RWPE2 (cell line): Measurements from ENCODE around the gene TMEM178B.

Source experiments
- ATAC-seq: fragments of 200-7000 bp; cut with Tn5 transposase; 3 replicates; pipeline ENCODE4 v1.9.1; 2021; ENCODE audit warnings: low read depth
- DNase-seq: peaks from one replicate; pipeline ENCODE4 v3.0.0-alpha.2; 2020; ENCODE audit warnings: low spot score
- H3K27ac ChIP-seq: fragments of 450-650 bp; 2 replicates; pipeline ENCODE4 v1.5.1; 2017; ENCODE audit warnings: mild to moderate bottlenecking; ENCODE audit not compliant: poor library complexity, severe bottlenecking
- H3K27me3 ChIP-seq: fragments of 250-450 bp; sonication (Bioruptor Pico); 2 replicates; pipeline ENCODE4 v1.5.1; 2021; ENCODE audit warnings: mild to moderate bottlenecking, moderate library complexity; ENCODE audit not compliant: insufficient read depth, poor library complexity, severe bottlenecking
- H3K36me3 ChIP-seq: fragments of 250-450 bp; sonication (Bioruptor Pico); 2 replicates; pipeline ENCODE4 v1.5.1; 2020; ENCODE audit warnings: low read depth, mild to moderate bottlenecking, moderate library complexity
- H3K4me1 ChIP-seq: fragments of 250-450 bp; sonication (Bioruptor Pico); 2 replicates; pipeline ENCODE4 v1.5.1; 2021; ENCODE audit warnings: mild to moderate bottlenecking, moderate library complexity; ENCODE audit not compliant: insufficient read depth, poor library complexity, severe bottlenecking
- H3K4me3 ChIP-seq: fragments of 250-450 bp; sonication (Bioruptor Pico); 2 replicates; pipeline ENCODE4 v1.5.1; 2021; ENCODE audit warnings: mild to moderate bottlenecking, moderate library complexity; ENCODE audit not compliant: severe bottlenecking
- H3K9me3 ChIP-seq: fragments of 250-450 bp; sonication (Bioruptor Pico); 2 replicates; pipeline ENCODE4 v1.5.1; 2021; ENCODE audit warnings: mild to moderate bottlenecking, moderate library complexity; ENCODE audit not compliant: severe bottlenecking
- TF ChIP-seq, protein P1 (sequence below): fragments of 450-650 bp; IDR thresholded peaks from one replicate; pipeline ENCODE4 v1.5.1; 2017; ENCODE audit warnings: mild to moderate bottlenecking, moderate library complexity; ENCODE audit not compliant: poor library complexity, severe bottlenecking

The TMEM178B gene

DNA sequence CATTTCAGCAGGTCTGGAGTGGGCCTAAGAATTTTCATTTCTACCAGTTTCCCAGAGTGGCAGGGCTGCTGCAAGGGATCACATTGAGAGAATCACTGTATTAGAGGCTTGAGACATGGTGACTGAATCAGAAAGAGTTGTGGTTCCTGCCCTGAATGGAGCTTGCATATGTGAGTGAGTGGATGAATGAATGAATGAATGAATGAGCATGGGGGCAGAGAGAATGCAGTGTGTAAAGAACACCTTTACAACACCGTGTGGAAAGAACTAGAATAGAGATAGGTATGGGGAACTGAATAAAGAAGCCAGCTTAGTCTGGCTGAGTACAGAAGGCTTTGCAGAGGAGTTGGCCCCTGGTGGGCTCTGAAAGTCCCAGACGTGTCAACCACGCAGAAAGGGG, 334.6 kb downstream of the TMEM178B start:
- H3K27me3 ChIP-seq: no peaks in the 10 kb centered on the region
- DNase-seq (no peak), ATAC-seq (no peak)
- H3K4me3 ChIP-seq: no peak overlapping the region
- no peaks in the 10 kb centered on the region for H3K4me1 ChIP-seq
- H3K27ac ChIP-seq: no peak overlapping the region
- H3K9me3 ChIP-seq: no peaks in the 10 kb centered on the region
- TF ChIP-seq, protein P1, sequence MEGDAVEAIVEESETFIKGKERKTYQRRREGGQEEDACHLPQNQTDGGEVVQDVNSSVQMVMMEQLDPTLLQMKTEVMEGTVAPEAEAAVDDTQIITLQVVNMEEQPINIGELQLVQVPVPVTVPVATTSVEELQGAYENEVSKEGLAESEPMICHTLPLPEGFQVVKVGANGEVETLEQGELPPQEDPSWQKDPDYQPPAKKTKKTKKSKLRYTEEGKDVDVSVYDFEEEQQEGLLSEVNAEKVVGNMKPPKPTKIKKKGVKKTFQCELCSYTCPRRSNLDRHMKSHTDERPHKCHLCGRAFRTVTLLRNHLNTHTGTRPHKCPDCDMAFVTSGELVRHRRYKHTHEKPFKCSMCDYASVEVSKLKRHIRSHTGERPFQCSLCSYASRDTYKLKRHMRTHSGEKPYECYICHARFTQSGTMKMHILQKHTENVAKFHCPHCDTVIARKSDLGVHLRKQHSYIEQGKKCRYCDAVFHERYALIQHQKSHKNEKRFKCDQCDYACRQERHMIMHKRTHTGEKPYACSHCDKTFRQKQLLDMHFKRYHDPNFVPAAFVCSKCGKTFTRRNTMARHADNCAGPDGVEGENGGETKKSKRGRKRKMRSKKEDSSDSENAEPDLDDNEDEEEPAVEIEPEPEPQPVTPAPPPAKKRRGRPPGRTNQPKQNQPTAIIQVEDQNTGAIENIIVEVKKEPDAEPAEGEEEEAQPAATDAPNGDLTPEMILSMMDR: no peak
- H3K36me3 ChIP-seq: no peaks in the 10 kb centered on the region

DNA sequence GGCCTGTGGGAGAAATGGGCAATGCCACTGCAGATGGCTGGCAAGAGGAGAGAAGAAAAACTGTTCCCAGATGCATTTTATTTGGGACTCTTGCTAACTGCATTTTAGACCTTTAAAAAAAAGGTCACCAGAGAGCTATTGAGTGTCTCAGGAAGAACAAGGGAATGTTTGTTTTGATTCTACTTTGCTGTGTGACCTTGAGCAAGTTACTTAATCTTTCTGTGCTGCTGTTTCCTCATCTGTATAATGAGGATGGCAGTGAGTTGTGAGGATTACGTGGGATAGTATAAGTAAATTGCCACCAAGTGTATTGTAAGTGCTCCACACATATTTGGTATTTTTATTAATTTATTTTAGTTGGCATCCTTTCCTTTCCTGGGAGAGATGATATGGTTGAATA, 335.4 kb downstream of the TMEM178B start:
- H3K36me3 ChIP-seq: no peaks in the 10 kb centered on the region
- no peak for ATAC-seq
- TF ChIP-seq, protein P1: no peak

DNA sequence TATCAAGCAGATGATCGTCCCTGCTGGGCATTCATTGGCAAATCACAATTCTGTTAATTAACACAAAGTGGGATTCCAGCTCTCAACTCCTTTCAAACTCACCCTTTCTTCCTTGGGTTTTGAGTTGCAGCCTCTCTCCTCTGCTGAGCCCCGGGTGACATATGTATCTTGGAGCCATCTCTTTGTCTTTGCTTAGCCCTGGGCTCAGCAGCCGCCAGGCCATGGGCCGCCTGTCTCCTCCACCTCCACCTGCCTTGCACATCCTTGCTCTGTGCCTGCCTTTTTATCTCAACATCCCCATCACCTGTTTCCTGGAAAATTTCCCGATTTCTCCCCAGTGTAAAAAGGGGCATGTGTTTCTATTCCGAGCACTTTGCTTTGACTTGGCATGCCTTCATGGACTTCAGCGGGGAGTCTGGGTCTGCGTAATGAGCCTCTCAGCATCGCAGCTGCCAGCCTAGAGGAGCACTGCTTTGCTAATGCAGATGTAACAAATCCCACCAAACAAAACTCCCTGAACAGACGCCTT, 336.0 kb downstream of the TMEM178B start:
- DNase-seq (no peak), ATAC-seq (no peak)
- Histone ChIP-seq H3K27ac (no peak overlapping the region), H3K36me3 (no peaks in the 10 kb centered on the region), H3K4me3 (no peak overlapping the region), H3K9me3 (no peaks in the 10 kb centered on the region), H3K27me3 (no peaks in the 10 kb centered on the region), H3K4me1 (no peaks in the 10 kb centered on the region)
- TF ChIP-seq, protein P1: no peak

More for the DNA sequence above, 335.4 kb downstream of the TMEM178B start:
- no peak for DNase-seq
- Histone ChIP-seq H3K4me3 (no peak overlapping the region), H3K27ac (no peak overlapping the region), H3K9me3 (no peaks in the 10 kb centered on the region), H3K4me1 (no peaks in the 10 kb centered on the region), H3K27me3 (no peaks in the 10 kb centered on the region)

DNA sequence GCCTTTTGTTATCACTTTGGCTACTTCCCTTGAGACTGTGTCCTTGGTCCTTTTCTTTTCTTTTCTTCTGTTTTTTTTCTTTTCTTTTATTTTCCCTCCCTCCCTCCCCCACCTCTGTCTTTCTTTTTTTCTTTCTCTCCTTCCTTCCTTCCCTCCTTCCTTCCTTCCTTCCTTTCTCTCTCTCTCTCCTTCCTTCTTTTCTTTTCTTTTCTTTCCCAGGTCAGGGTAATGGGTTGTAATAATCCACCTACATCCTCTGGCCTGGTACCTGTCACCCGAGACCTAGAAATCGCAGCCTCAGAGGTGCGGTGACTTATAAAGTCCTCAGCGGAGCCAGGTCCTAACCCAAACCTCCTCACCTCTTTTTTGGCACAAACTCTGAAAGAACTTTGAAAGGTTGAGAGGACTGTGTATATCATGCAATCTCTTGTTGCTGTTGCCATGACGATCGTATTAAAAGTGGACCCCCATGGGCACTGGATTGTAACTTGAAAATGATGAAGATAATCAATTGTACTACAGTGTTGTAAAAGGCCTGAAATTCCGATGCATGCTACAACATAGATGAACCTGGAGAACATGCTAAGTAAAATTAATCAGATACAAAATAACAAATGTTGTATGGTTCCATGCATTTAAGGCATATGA, 336.6 kb downstream of the TMEM178B start:
- H3K9me3 ChIP-seq: no peaks in the 10 kb centered on the region
- no peak overlapping the region for H3K27ac ChIP-seq
- ATAC-seq: no peak
- no peak for DNase-seq
- H3K27me3 ChIP-seq: no peaks in the 10 kb centered on the region
- H3K4me1 ChIP-seq: no peaks in the 10 kb centered on the region
- no peaks in the 10 kb centered on the region for H3K36me3 ChIP-seq
- TF ChIP-seq, protein P1: no peak
- H3K4me3 ChIP-seq: no peak overlapping the region

DNA sequence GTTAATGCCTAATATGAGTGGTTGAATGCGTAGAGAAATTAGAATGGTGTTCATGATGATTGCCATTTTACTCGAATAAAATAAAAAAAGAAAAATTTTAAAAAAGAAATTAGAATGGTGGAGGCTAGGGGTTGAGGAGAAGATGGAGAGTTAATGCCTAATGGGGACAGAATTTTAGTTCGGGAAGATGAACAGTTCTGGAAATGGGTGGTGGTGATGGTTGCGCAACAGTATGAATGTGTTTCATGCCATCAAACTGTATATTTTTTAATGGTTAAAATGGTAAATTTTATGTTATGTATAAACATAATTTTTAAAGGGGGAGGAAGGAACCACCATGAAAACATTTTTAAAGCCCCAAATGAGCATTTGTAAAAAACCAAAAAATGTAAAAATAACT, 337.3 kb downstream of the TMEM178B start:
- H3K9me3 ChIP-seq: no peaks in the 10 kb centered on the region
- H3K27me3 ChIP-seq: no peaks in the 10 kb centered on the region
- no peaks in the 10 kb centered on the region for H3K36me3 ChIP-seq
- TF ChIP-seq, protein P1: no peak
- DNase-seq (no peak), ATAC-seq (no peak)
- H3K4me1 ChIP-seq: no peaks in the 10 kb centered on the region
- no peak overlapping the region for H3K4me3 ChIP-seq
- no peak overlapping the region for H3K27ac ChIP-seq
